ENCODE results near the gene PABPC1L. TPM values are rescaled to one million over a fixed set of nuclear protein-coding genes. Genes with fewer than 3 reads are reported as not detected.

PABPC1L gene
- total RNA-seq, 1 experiment from 2014 or later, result 127 TPM

DNA sequence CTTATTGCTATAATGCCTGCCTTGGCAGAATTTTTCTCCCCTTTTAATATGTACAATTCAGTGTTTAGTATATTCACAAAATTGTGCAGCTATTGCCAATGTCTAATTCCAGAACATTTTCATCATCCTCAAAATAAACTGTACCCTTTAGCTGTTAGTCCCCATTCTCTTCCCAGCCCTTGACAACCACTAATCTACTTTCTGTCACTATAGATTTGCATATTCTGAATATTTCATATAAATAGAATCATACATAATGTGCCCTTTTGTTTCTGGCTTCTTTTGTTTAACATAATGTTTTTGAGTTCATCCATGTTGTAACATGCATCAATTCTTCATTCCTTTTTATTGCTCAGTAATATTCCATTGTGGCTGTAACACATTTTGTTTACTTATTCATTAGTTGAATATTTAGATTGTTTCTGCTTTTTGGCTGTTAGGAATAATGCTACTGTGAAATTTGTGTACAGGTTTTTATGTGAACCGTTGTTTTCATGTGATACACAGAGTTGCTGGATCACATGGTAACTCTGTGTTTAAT is 78.8 kb downstream of the PABPC1L start:
- no peaks in the 10 kb centered on the region for H3K9me2 ChIP-seq (ENCODE audit: insufficient read depth)
- peaks cover 0 to 18% of the 10 kb centered on the region in 2 experiments; a peak in 2 of 4 replicates for H3K36me3 ChIP-seq (ENCODE audit: control insufficient read depth in 1 of 2, insufficient read depth in 2 of 2, low read length in 2 of 2)
- no peak overlapping the region for H3K4me2 ChIP-seq (ENCODE audit: low read length)
- RAD21 ChIA-PET (ENCODE audit: low non-redundant PET in 1 of 2, low total read pairs in 2 of 2, uncharacterized antibody in 2 of 2, unreplicated experiment in 2 of 2), result no interaction called here
- H3K27me3 ChIP-seq (ENCODE audit: insufficient read depth, low read length), result no peaks in the 10 kb centered on the region
- peaks cover 8% of the 10 kb centered on the region; the same call in 1 of the 2 replicates for H4K20me1 ChIP-seq (ENCODE audit: insufficient read depth)
- H3K4me3 ChIP-seq (replicated peaks in 1 of 2; ENCODE audit: low read depth in 1 of 2, low read length in 2 of 2), result no peak overlapping the region
- POLR2A ChIA-PET, result no interaction called here
- ATAC-seq, result no peak
- no TSS peak for BruUV-seq (replicated peaks)
- DNase-seq (ENCODE audit: low read depth, low spot score), result no peak
- H3K4me1 ChIP-seq (ENCODE audit: control insufficient read depth in 1 of 2, insufficient read depth in 2 of 2, low read length in 2 of 2), result peaks cover 0 to 6% of the 10 kb centered on the region in 2 experiments; a peak in 2 of 4 replicates
- no peak overlapping the region for H3K9ac ChIP-seq (ENCODE audit: low read length)
- CTCF ChIA-PET, result interaction anchor here (0.9 to 1.2 kb wide), 2 partner anchors 13 to 23 kb away, joined by 3 read pairs; no protein-coding TSS in a partner anchor
- intact Hi-C loops (cut with micrococcal nuclease), result no loop called here
- H3K9me3 ChIP-seq (ENCODE audit: control insufficient read depth in 1 of 2, insufficient read depth in 1 of 2, low read depth in 1 of 2, low read length in 2 of 2), result no peaks in the 10 kb centered on the region
- H3K27ac ChIP-seq (ENCODE audit: low read depth, low read length), result no peak overlapping the region
- peaks cover 31% of the 10 kb centered on the region for H3K79me2 ChIP-seq (ENCODE audit: insufficient read depth, low read length)
- TF ChIP-seq, protein P1, sequence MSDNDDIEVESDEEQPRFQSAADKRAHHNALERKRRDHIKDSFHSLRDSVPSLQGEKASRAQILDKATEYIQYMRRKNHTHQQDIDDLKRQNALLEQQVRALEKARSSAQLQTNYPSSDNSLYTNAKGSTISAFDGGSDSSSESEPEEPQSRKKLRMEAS (IDR thresholded peaks at IDR 0.05), result no peak
- TF ChIP-seq, protein P2, sequence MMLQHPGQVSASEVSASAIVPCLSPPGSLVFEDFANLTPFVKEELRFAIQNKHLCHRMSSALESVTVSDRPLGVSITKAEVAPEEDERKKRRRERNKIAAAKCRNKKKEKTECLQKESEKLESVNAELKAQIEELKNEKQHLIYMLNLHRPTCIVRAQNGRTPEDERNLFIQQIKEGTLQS (IDR thresholded peaks at IDR 0.05), result no peak
- TF ChIP-seq JUND (IDR thresholded peaks at IDR 0.05) (no peak), YY1 (IDR thresholded peaks at IDR 0.05; ENCODE audit: extremely low read depth, insufficient replicate concordance, low read depth, low read length) (no peak), SP1 (IDR thresholded peaks at IDR 0.05; ENCODE audit: low read depth) (no peak), EZH2phosphoT487 (IDR thresholded peaks at IDR 0.05; ENCODE audit: borderline replicate concordance) (no peak), EZH2 (IDR thresholded peaks at IDR 0.05) (no peak), CEBPB (IDR thresholded peaks at IDR 0.05; ENCODE audit: low read depth) (no peak), EGR1 (IDR thresholded peaks at IDR 0.05; ENCODE audit: low read depth) (no peak), CBX3 (IDR thresholded peaks at IDR 0.05; ENCODE audit: low read depth) (no peak), ZFX (IDR thresholded peaks at IDR 0.05) (no peak), SRF (IDR thresholded peaks at IDR 0.05; ENCODE audit: low read depth) (no peak), POLR2A (IDR thresholded peaks at IDR 0.05; ENCODE audit: borderline replicate concordance, extremely low read depth, insufficient read depth, insufficient read length) (no peak), ELF1 (IDR thresholded peaks at IDR 0.05; ENCODE audit: borderline replicate concordance, low read depth) (no peak), TCF7L2 (IDR thresholded peaks at IDR 0.05; ENCODE audit: borderline replicate concordance, extremely low read depth, insufficient read depth, insufficient read length) (no peak)
- TF ChIP-seq, protein P3, sequence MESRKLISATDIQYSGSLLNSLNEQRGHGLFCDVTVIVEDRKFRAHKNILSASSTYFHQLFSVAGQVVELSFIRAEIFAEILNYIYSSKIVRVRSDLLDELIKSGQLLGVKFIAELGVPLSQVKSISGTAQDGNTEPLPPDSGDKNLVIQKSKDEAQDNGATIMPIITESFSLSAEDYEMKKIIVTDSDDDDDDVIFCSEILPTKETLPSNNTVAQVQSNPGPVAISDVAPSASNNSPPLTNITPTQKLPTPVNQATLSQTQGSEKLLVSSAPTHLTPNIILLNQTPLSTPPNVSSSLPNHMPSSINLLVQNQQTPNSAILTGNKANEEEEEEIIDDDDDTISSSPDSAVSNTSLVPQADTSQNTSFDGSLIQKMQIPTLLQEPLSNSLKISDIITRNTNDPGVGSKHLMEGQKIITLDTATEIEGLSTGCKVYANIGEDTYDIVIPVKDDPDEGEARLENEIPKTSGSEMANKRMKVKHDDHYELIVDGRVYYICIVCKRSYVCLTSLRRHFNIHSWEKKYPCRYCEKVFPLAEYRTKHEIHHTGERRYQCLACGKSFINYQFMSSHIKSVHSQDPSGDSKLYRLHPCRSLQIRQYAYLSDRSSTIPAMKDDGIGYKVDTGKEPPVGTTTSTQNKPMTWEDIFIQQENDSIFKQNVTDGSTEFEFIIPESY (IDR thresholded peaks at IDR 0.05; ENCODE audit: extremely low read depth, insufficient replicate concordance, low read length), result no peak
- no peak overlapping the region for H2AFZ ChIP-seq (ENCODE audit: low read depth, low read length, poor library complexity, severe bottlenecking)

Other genes starting within 250 kb of the PABPC1L start
- gene CCN5, start 194.7 kb upstream of the PABPC1L start, total RNA-seq (2021; ENCODE audit: unreplicated experiment), result 0.20 TPM
- gene KCNK15, start 164.2 kb upstream of the PABPC1L start, total RNA-seq (2021; ENCODE audit: unreplicated experiment), result not detected
- gene RIMS4, start 99.5 kb upstream of the PABPC1L start, total RNA-seq (2021; ENCODE audit: unreplicated experiment), result 0.05 TPM
- gene YWHAB, start 24.4 kb upstream of the PABPC1L start, total RNA-seq (2021; ENCODE audit: unreplicated experiment), result 200 TPM
- 51.7 TPM for gene TOMM34, start 50.3 kb downstream of the PABPC1L start, total RNA-seq (2021; ENCODE audit: unreplicated experiment)
- gene STK4, start 56.5 kb downstream of the PABPC1L start, total RNA-seq (2021; ENCODE audit: unreplicated experiment), result 45.4 TPM
- not detected for gene KCNS1, start 191.1 kb downstream of the PABPC1L start, total RNA-seq (2021; ENCODE audit: unreplicated experiment)
- gene WFDC5, start 205.1 kb downstream of the PABPC1L start, total RNA-seq (2021; ENCODE audit: unreplicated experiment), result not detected
- not detected for gene WFDC12, start 214.4 kb downstream of the PABPC1L start, total RNA-seq (2021; ENCODE audit: unreplicated experiment)

Data from HCT116 (cell line).